GM23338 (cell line): ENCODE data around the gene LRRC63. TPM values are rescaled to one million over a fixed set of nuclear protein-coding genes. Genes with fewer than 3 reads are reported as not detected.

Source experiments
- ATAC-seq: fragments of 200-7000 bp; cut with Tn5 transposase; 3 replicates; pipeline ENCODE4 v1.9.1; 2020
- DNase-seq: peaks from one replicate; pipeline ENCODE4 v3.0.0-alpha.2; 2015; ENCODE audit warnings: low spot score
- H2AFZ ChIP-seq: fragments of 200-600 bp; sonication (generic); 2 replicates; pipeline ENCODE4 v1.8.0; 2016; ENCODE audit warnings: antibody characterized with exemption, mild to moderate bottlenecking, moderate library complexity
- H3F3A ChIP-seq: fragments of 200-600 bp; sonication (generic); replicated peaks from 2 replicates; pipeline ENCODE4 v1.8.0; 2017; ENCODE audit warnings: antibody characterized with exemption, mixed run types, low read depth
- H3K27ac ChIP-seq: fragments of 200-600 bp; sonication (generic); 2 replicates; pipeline ENCODE4 v1.6.1; 2016; ENCODE audit warnings: low read depth
- H3K27me3 ChIP-seq: fragments of 200-600 bp; sonication (generic); 2 replicates; pipeline ENCODE4 v1.8.0; 2016; ENCODE audit warnings: mild to moderate bottlenecking, mixed run types, moderate library complexity; ENCODE audit not compliant: insufficient read depth
- H3K36me3 ChIP-seq: fragments of 200-600 bp; sonication (generic); 2 replicates; pipeline ENCODE4 v1.8.0; 2016; ENCODE audit warnings: mild to moderate bottlenecking; ENCODE audit not compliant: insufficient read depth
- H3K4me1 ChIP-seq: fragments of 200-600 bp; sonication (generic); 2 replicates; pipeline ENCODE4 v1.8.0; 2016; ENCODE audit warnings: mild to moderate bottlenecking, moderate library complexity; ENCODE audit not compliant: insufficient read depth
- H3K4me2 ChIP-seq: fragments of 200-600 bp; sonication (generic); 2 replicates; pipeline ENCODE4 v1.7.1; 2017; ENCODE audit warnings: mixed run types
- H3K4me3 ChIP-seq: fragments of 200-600 bp; sonication (generic); 2 replicates; pipeline ENCODE4 v1.6.1; 2016; ENCODE audit warnings: mixed run types
- H3K79me2 ChIP-seq: fragments of 200-600 bp; sonication (generic); replicated peaks from 2 replicates; pipeline ENCODE4 v1.8.0; 2017; ENCODE audit warnings: mild to moderate bottlenecking; ENCODE audit not compliant: insufficient read depth
- H3K9me2 ChIP-seq: fragments of 200-600 bp; sonication (generic); 2 replicates; pipeline ENCODE4 v1.8.0; 2017; ENCODE audit not compliant: insufficient read depth
- H4K20me1 ChIP-seq: fragments of 200-600 bp; sonication (generic); replicated peaks from 2 replicates; pipeline ENCODE4 v1.8.0; 2017; ENCODE audit warnings: mild to moderate bottlenecking; ENCODE audit not compliant: insufficient read depth
- H3K27ac Mint-ChIP-seq: 2 replicates; pipeline ENCODE4 v1.8.0; 2020; ENCODE audit warnings: inconsistent platforms, mild to moderate bottlenecking, moderate library complexity, mixed read lengths
- H3K27me3 Mint-ChIP-seq: 3 replicates; pipeline ENCODE4 v1.8.0; 2022; ENCODE audit warnings: low read depth, mild to moderate bottlenecking, moderate library complexity, mixed read lengths, inconsistent platforms; ENCODE audit not compliant: insufficient read depth, poor library complexity
- H3K36me3 Mint-ChIP-seq: 3 replicates; pipeline ENCODE4 v1.8.0; 2021; ENCODE audit warnings: low read depth, mild to moderate bottlenecking, inconsistent platforms, moderate library complexity, mixed read lengths
- H3K4me1 Mint-ChIP-seq: 3 replicates; pipeline ENCODE4 v1.8.0; 2020; ENCODE audit warnings: mild to moderate bottlenecking, inconsistent platforms, mixed read lengths
- H3K4me3 Mint-ChIP-seq: 3 replicates; pipeline ENCODE4 v1.8.0; 2021; ENCODE audit warnings: moderate library complexity, mild to moderate bottlenecking, inconsistent platforms, mixed read lengths
- H3K9me3 Mint-ChIP-seq: 3 replicates; pipeline ENCODE4 v1.8.0; 2020; ENCODE audit warnings: moderate library complexity, mild to moderate bottlenecking, inconsistent platforms, mixed read lengths
- CREB1 ChIP-seq: fragments of 250-450 bp; sonication (Bioruptor Pico); IDR thresholded peaks from 2 replicates; pipeline ENCODE4 v1.5.0; 2020; ENCODE audit warnings: low read depth, mild to moderate bottlenecking, moderate library complexity
- EZH2 ChIP-seq: fragments of 200-600 bp; sonication (generic); IDR thresholded peaks from one replicate; pipeline ENCODE4 v1.8.0; 2017; ENCODE audit warnings: antibody characterized with exemption, mild to moderate bottlenecking, low read depth; ENCODE audit not compliant: unreplicated experiment
- EZH2phosphoT487 ChIP-seq: fragments of 200-600 bp; sonication (generic); IDR thresholded peaks from one replicate; pipeline ENCODE4 v1.8.1; 2018; ENCODE audit warnings: antibody characterized with exemption; ENCODE audit not compliant: unreplicated experiment
- JUNB ChIP-seq: IDR thresholded peaks from one replicate; pipeline ENCODE4 v1.6.1; 2016; ENCODE audit warnings: antibody characterized with exemption; ENCODE audit not compliant: unreplicated experiment
- NANOG ChIP-seq: IDR thresholded peaks from 2 replicates; pipeline ENCODE4 v1.6.1; 2016; ENCODE audit warnings: antibody characterized with exemption, borderline replicate concordance
- POLR2AphosphoS5 ChIP-seq: IDR thresholded peaks from 2 replicates; pipeline ENCODE4 v1.6.1; 2016; ENCODE audit warnings: antibody characterized with exemption, low read depth
- STAT1 ChIP-seq: IDR thresholded peaks from one replicate; pipeline ENCODE4 v1.6.1; 2016; ENCODE audit warnings: antibody characterized with exemption; ENCODE audit not compliant: unreplicated experiment
- ZNF114 ChIP-seq: fragments of 250-450 bp; sonication (Bioruptor Pico); IDR thresholded peaks from 2 replicates; pipeline ENCODE4 v1.5.0; 2020; ENCODE audit warnings: mild to moderate bottlenecking, moderate library complexity
- ZNF331 ChIP-seq: fragments of 250-450 bp; sonication (Bioruptor Pico); IDR thresholded peaks from 2 replicates; pipeline ENCODE4 v1.5.0; 2020; ENCODE audit warnings: low read depth, mild to moderate bottlenecking, moderate library complexity
- polyA plus RNA-seq: library from polyadenylated mRNA; unstranded; fragments of >200 nt; fragmentation: Nextera tagmentation; extraction: Ambion mirVana; gene quantifications from 2 replicates; pipeline ENCODE4 v1.2.1, GENCODE V29; 2016
- total RNA-seq: library from RNA; depleted of rRNA; stranded (reverse); fragments of >200 nt; shearing (Covaris generic); gene quantifications from 2 replicates; pipeline ENCODE4 v1.2.3, GENCODE V29; 2014
- TF ChIP-seq, protein P1 (sequence below): fragments of 250-450 bp; sonication (Bioruptor Pico); IDR thresholded peaks from 2 replicates; pipeline ENCODE4 v1.5.0; 2020; ENCODE audit warnings: mild to moderate bottlenecking, moderate library complexity
- TF ChIP-seq, protein P2 (sequence below): IDR thresholded peaks from 2 replicates; pipeline ENCODE4 v1.6.1; 2016; ENCODE audit warnings: antibody characterized with exemption
- TF ChIP-seq, protein P3 (sequence below), 2 experiments: fragments of 200-600 bp in 1 of 2; sonication (generic) in 1 of 2; conservative IDR thresholded peaks; 2 replicates each; pipeline versions ENCODE4 v1.5.1 to v1.6.1; 2016 to 2017; ENCODE audit warnings: antibody characterized with exemption in 2 of 2, low read depth in 2 of 2, mild to moderate bottlenecking in 2 of 2, moderate library complexity in 1 of 2
- TF ChIP-seq, protein P4 (sequence below): IDR thresholded peaks from one replicate; pipeline ENCODE4 v1.6.1; 2018; ENCODE audit warnings: antibody characterized with exemption; ENCODE audit not compliant: unreplicated experiment

Gene LRRC63
- total and polyA plus RNA-seq, 2 experiments from 2014 or later, result not detected

DNA sequence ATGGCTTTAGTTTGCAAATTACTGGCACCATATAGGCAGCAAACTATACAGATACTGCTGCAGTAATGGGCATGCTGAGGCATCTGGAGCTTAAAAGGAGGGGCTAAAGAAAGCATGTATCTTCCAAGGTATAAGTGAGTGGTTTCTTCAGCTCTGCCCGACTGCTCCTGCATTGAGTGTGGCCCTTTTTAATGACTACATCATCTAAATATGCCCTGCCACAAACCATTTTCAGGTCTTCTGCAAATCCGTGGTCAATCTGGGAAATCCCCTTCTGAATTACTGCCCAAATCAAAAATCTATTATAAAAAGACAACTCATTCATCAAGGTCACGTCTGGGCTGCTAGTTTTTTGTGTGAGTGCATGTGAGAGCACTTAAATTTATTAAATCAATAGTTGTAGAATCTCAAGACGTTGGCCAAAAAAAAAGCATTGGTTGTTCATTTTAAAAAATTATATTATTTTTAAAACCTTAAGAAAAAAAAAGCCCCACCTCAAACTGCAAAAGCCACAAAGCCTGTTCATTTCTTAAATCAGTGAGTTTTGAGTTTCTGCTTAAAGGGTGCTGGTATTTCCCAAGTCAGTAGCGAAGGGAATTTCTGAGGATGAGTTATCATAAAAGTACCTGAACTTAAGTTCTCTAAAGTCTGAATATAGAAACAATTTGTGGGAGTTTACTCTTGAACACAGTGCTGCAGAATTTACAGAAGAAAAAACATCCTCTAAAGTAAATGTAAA, 46.1 kb upstream of the LRRC63 start:
- Histone ChIP-seq H3K4me1 (peaks cover 2% of the 10 kb centered on the region), H3K4me2 (no peak overlapping the region), H3K9me2 (no peaks in the 10 kb centered on the region), H4K20me1 (no peaks in the 10 kb centered on the region), H3K36me3 (no peaks in the 10 kb centered on the region), H3K27me3 (no peaks in the 10 kb centered on the region), H3K27ac (no peak overlapping the region), H3F3A (no peaks in the 10 kb centered on the region), H3K4me3 (no peak overlapping the region), H3K79me2 (no peaks in the 10 kb centered on the region), H2AFZ (no peak overlapping the region)
- no peak overlapping the region for H3K27ac Mint-ChIP-seq
- H3K36me3 Mint-ChIP-seq, result 0 out of 3 replicates have a peak, but pooled peaks cover 6% of the 10 kb centered on the region
- DNase-seq (no peak), ATAC-seq (no peak)
- peaks cover 13% of the 10 kb centered on the region for H3K4me1 Mint-ChIP-seq
- no peak overlapping the region for H3K4me3 Mint-ChIP-seq
- peaks cover 13% of the 10 kb centered on the region for H3K9me3 Mint-ChIP-seq
- TF ChIP-seq ZNF331 (CRISPR knock-in tag) (no peak), POLR2AphosphoS5 (no peak), NANOG (no peak), ZNF114 (no peak), JUNB (no peak), EZH2phosphoT487 (no peak), STAT1 (no peak), CREB1 (CRISPR knock-in tag) (no peak), EZH2 (no peak)
- TF ChIP-seq, protein P1, sequence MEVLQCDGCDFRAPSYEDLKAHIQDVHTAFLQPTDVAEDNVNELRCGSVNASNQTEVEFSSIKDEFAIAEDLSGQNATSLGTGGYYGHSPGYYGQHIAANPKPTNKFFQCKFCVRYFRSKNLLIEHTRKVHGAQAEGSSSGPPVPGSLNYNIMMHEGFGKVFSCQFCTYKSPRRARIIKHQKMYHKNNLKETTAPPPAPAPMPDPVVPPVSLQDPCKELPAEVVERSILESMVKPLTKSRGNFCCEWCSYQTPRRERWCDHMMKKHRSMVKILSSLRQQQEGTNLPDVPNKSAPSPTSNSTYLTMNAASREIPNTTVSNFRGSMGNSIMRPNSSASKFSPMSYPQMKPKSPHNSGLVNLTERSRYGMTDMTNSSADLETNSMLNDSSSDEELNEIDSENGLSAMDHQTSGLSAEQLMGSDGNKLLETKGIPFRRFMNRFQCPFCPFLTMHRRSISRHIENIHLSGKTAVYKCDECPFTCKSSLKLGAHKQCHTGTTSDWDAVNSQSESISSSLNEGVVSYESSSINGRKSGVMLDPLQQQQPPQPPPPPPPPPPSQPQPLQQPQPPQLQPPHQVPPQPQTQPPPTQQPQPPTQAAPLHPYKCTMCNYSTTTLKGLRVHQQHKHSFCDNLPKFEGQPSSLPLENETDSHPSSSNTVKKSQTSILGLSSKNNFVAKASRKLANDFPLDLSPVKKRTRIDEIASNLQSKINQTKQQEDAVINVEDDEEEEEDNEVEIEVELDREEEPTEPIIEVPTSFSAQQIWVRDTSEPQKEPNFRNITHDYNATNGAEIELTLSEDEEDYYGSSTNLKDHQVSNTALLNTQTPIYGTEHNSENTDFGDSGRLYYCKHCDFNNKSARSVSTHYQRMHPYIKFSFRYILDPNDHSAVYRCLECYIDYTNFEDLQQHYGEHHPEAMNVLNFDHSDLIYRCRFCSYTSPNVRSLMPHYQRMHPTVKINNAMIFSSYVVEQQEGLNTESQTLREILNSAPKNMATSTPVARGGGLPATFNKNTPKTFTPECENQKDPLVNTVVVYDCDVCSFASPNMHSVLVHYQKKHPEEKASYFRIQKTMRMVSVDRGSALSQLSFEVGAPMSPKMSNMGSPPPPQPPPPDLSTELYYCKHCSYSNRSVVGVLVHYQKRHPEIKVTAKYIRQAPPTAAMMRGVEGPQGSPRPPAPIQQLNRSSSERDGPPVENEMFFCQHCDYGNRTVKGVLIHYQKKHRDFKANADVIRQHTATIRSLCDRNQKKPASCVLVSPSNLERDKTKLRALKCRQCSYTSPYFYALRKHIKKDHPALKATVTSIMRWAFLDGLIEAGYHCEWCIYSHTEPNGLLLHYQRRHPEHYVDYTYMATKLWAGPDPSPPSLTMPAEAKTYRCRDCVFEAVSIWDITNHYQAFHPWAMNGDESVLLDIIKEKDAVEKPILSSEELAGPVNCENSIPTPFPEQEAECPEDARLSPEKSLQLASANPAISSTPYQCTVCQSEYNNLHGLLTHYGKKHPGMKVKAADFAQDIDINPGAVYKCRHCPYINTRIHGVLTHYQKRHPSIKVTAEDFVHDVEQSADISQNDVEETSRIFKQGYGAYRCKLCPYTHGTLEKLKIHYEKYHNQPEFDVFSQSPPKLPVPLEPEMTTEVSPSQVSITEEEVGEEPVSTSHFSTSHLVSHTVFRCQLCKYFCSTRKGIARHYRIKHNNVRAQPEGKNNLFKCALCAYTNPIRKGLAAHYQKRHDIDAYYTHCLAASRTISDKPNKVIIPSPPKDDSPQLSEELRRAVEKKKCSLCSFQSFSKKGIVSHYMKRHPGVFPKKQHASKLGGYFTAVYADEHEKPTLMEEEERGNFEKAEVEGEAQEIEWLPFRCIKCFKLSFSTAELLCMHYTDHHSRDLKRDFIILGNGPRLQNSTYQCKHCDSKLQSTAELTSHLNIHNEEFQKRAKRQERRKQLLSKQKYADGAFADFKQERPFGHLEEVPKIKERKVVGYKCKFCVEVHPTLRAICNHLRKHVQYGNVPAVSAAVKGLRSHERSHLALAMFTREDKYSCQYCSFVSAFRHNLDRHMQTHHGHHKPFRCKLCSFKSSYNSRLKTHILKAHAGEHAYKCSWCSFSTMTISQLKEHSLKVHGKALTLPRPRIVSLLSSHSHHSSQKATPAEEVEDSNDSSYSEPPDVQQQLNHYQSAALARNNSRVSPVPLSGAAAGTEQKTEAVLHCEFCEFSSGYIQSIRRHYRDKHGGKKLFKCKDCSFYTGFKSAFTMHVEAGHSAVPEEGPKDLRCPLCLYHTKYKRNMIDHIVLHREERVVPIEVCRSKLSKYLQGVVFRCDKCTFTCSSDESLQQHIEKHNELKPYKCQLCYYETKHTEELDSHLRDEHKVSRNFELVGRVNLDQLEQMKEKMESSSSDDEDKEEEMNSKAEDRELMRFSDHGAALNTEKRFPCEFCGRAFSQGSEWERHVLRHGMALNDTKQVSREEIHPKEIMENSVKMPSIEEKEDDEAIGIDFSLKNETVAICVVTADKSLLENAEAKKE, result no peak
- TF ChIP-seq, protein P2, sequence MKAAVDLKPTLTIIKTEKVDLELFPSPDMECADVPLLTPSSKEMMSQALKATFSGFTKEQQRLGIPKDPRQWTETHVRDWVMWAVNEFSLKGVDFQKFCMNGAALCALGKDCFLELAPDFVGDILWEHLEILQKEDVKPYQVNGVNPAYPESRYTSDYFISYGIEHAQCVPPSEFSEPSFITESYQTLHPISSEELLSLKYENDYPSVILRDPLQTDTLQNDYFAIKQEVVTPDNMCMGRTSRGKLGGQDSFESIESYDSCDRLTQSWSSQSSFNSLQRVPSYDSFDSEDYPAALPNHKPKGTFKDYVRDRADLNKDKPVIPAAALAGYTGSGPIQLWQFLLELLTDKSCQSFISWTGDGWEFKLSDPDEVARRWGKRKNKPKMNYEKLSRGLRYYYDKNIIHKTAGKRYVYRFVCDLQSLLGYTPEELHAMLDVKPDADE, result no peak
- TF ChIP-seq, protein P3, sequence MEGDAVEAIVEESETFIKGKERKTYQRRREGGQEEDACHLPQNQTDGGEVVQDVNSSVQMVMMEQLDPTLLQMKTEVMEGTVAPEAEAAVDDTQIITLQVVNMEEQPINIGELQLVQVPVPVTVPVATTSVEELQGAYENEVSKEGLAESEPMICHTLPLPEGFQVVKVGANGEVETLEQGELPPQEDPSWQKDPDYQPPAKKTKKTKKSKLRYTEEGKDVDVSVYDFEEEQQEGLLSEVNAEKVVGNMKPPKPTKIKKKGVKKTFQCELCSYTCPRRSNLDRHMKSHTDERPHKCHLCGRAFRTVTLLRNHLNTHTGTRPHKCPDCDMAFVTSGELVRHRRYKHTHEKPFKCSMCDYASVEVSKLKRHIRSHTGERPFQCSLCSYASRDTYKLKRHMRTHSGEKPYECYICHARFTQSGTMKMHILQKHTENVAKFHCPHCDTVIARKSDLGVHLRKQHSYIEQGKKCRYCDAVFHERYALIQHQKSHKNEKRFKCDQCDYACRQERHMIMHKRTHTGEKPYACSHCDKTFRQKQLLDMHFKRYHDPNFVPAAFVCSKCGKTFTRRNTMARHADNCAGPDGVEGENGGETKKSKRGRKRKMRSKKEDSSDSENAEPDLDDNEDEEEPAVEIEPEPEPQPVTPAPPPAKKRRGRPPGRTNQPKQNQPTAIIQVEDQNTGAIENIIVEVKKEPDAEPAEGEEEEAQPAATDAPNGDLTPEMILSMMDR (conservative IDR thresholded peaks at IDR 0.05; ENCODE audit: low read depth in 2 of 2), result no peak
- TF ChIP-seq, protein P4, sequence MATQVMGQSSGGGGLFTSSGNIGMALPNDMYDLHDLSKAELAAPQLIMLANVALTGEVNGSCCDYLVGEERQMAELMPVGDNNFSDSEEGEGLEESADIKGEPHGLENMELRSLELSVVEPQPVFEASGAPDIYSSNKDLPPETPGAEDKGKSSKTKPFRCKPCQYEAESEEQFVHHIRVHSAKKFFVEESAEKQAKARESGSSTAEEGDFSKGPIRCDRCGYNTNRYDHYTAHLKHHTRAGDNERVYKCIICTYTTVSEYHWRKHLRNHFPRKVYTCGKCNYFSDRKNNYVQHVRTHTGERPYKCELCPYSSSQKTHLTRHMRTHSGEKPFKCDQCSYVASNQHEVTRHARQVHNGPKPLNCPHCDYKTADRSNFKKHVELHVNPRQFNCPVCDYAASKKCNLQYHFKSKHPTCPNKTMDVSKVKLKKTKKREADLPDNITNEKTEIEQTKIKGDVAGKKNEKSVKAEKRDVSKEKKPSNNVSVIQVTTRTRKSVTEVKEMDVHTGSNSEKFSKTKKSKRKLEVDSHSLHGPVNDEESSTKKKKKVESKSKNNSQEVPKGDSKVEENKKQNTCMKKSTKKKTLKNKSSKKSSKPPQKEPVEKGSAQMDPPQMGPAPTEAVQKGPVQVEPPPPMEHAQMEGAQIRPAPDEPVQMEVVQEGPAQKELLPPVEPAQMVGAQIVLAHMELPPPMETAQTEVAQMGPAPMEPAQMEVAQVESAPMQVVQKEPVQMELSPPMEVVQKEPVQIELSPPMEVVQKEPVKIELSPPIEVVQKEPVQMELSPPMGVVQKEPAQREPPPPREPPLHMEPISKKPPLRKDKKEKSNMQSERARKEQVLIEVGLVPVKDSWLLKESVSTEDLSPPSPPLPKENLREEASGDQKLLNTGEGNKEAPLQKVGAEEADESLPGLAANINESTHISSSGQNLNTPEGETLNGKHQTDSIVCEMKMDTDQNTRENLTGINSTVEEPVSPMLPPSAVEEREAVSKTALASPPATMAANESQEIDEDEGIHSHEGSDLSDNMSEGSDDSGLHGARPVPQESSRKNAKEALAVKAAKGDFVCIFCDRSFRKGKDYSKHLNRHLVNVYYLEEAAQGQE, result no peak
- peaks cover 6% of the 10 kb centered on the region for H3K27me3 Mint-ChIP-seq
